NB4 (cell line): ENCODE data around the gene ATP5MK.
A peak's percentile ranks its signal among the peaks of the same experiment; 100 is the strongest.
"Not testable (repeated sequence)": the region's sequence is repeated elsewhere in the genome, so short reads cannot be mapped to it uniquely, and the experiment has no call there.

Experiments
- DNase-seq: peaks from one replicate; pipeline ENCODE4 v3.0.0; 2010; ENCODE audit warnings: low read depth
- H3K4me3 ChIP-seq: one replicate; pipeline ENCODE4 v1.5.1; 2011; ENCODE audit warnings: mild to moderate bottlenecking, low read depth, low read length, moderate library complexity
- CTCF ChIP-seq: IDR thresholded peaks from one replicate; pipeline ENCODE4 v1.5.1; 2012; ENCODE audit warnings: low read depth, low read length
- MYC ChIP-seq: IDR thresholded peaks from 2 replicates; pipeline ENCODE4 v1.6.1; 2011; ENCODE audit warnings: low read depth, low read length
- POLR2A ChIP-seq: IDR thresholded peaks from 2 replicates; pipeline ENCODE4 v1.6.1; 2011; ENCODE audit warnings: mild to moderate bottlenecking; ENCODE audit not compliant: insufficient read length; ENCODE audit errors: extremely low read depth
- TF ChIP-seq, protein P1 (sequence below): IDR thresholded peaks from 2 replicates; pipeline ENCODE4 v1.6.1; 2011; ENCODE audit warnings: low read depth, low read length

The ATP5MK gene

DNA sequence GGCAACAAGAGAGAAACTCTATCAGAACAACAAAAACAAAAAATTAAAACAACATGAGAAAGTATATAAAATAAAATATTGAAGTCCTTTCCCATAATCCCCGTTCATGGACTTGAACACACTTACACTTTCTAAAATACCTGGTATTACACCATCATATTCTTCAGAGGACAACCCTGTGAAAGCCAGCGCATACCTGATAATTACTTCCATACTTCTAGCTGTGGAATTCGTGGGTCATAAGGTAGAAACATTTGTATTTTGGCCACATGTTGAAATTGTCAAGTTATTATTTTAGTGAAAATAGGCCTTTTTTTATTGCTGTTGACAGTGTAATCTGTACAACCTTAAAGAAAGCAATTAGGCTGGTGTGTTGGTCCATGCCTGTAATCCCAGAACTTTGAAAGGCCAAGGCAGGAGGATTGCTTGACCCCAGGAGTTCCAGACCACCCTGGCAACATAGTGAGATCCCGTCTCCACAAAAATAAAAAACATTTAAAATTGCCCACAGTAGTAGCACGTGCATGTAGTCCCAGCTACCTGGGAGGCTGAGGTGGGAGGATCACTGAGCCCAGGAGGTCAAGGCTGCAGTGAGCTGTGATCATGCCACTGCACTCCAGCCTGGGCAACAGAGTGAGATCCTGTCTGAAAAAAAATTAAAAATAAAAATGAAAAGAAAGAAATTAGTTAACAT, 40.2 kb downstream of the ATP5MK start:
- TF ChIP-seq, protein P1, sequence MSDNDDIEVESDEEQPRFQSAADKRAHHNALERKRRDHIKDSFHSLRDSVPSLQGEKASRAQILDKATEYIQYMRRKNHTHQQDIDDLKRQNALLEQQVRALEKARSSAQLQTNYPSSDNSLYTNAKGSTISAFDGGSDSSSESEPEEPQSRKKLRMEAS, result no peak
- no peak for TF ChIP-seq CTCF
- H3K4me3 ChIP-seq, result no peak overlapping the region
- no peak for DNase-seq

GRCh38 chr10:103354567-103354966, 41.7 kb downstream of the ATP5MK start:
- not testable (repeated sequence) for H3K4me3 ChIP-seq, DNase-seq

GRCh38 chr10:103353281-103353680, 43.0 kb downstream of the ATP5MK start:
- TF ChIP-seq POLR2A (no peak), CTCF (no peak), MYC (no peak)
- TF ChIP-seq, protein P1, result no peak
- H3K4me3 ChIP-seq, result no peak overlapping the region
- peak; percentile 28 for DNase-seq

- peak; percentile 95 for DNase-seq
Observed at GRCh38 chr10:103350517-103351260, 45.6 kb downstream of the ATP5MK start, which contains the start of gene PCGF6. PCGF6 (minus strand) TSS chr10:103351140; CDS start chr10:103351066, 74 bp downstream.

DNA sequence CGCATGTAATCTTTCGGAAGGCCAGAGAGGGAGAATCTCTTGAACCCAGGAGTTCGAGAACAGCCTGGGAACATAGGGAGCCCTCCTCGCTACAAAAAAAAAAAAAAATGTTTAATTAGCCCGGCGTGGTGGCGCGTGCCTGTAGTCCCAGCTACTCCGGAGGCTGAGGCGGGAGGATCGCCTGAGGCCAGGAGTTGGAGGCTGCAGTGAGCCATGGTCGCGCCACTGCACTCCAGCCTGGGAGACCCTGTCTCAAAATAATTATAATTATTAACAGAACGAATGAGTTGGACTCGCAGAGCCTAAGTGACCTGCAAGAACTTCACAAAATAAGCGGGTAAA, 46.1 kb downstream of the ATP5MK start:
- TF ChIP-seq CTCF, result no peak
- TF ChIP-seq, protein P1, result no peak
- TF ChIP-seq MYC, result no peak
- no peak for TF ChIP-seq POLR2A
- H3K4me3 ChIP-seq, result peak overlapping the region; percentile 79
- no peak for DNase-seq

More at GRCh38 chr10:103350517-103351260, 45.6 kb downstream of the ATP5MK start, which contains the start of gene PCGF6:
- TF ChIP-seq POLR2A, result peak; percentile 54
- TF ChIP-seq, protein P1, result peak; percentile 21; the same call in 1 of the 2 replicates
- no peak for TF ChIP-seq CTCF
- no peak for TF ChIP-seq MYC
- H3K4me3 ChIP-seq, result peak within 1 kb of the TSS; percentile 79
